Stimulated activated CD4-positive, alpha-beta T cell treated with anti-CD3 and anti-CD28 coated beads, Interleukin-1b, Interleukin-23, amount 100 ng/mL, for 1 hour (primary cell): Measurements from ENCODE around the gene SYNE1.
"Not testable (repeated sequence)": the region's sequence is repeated elsewhere in the genome, so short reads cannot be mapped to it uniquely, and the experiment has no call there.

ENCODE experiments used
- DNase-seq, 2 donors: peaks; one replicate each; pipeline ENCODE4 v3.0.0-alpha.2; 2020; ENCODE audit warnings: low read depth in 2 of 2

Gene SYNE1

DNA sequence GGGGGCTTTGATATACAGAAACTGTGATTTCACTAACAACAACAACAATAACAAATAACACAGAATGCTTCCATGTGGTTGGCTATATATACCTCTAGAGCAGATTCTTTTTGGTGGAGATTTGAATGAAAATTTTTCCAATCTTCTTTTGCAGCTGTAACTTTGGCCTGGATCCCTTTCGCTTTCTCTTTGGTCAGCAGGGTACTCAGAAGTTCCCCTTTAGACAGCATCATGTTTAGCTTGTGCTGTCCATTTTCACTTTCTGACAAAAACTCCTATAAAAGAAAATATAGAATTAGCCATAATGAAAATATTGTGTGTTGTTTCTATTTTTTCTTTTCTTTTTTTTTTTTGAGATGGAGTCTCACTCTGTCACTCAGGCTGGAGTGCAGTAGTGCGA, 264.2 kb downstream of the SYNE1 start:
- no peak for DNase-seq

DNA sequence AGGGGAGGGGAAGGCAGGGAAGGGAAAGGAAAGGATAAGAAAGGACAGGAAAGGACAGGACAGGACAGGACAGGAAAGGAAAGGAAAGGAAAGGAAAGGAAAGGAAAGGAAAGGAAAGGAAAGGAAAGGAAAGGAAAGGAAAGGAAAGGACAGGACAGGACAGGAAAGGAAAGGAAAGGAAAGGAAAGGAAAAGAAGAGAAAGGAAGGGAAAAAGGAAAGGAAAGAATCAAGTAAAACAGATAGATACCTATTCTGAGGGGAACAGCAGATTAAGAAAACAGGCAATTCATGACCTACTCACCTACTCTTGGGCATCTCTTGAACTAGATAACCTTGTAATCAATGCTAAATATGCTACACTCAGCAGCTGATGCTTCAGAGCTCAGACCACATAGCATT, 265.4 kb downstream of the SYNE1 start:
- no peak for DNase-seq

DNA sequence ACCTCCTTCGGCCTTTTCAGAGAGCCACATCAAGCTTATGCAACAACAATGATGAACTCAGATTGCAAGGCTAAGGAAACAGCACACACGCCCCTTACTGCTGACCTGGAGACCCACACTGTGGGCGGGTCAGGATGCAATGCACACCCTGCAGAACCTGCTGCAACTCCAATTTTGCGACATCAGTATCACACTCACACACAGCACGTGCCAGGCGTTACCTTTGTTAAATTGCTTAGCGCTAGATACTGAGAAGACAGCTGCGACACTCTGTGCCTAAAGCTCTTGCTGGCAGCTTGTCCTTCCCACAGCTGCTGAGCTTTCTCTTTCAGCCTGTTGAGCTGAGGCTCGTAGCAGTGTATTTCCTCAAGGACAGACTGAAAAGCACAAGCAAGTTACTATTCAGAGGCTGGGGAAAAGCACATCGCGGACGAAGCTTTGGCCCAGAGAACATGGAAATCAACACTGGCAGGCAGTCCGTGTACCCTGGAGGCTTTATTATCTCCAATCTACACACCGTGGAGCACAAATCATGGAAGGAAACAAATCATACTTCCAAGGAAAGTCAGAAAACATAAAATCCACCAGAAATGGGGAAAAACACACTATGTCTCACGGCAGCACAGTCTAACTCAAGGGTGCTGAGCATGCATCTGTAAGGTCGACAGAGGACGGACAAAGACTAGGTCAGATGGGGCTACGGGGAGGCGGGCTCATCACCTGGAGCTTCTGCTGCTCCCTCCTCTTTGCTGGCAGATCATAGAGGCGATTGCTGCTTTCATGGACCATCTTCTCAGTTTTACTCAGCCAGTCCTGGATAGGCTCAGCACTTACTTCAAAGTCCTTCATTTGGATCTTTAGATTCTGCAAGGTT, 268.2 kb downstream of the SYNE1 start:
- no peak for DNase-seq

DNA sequence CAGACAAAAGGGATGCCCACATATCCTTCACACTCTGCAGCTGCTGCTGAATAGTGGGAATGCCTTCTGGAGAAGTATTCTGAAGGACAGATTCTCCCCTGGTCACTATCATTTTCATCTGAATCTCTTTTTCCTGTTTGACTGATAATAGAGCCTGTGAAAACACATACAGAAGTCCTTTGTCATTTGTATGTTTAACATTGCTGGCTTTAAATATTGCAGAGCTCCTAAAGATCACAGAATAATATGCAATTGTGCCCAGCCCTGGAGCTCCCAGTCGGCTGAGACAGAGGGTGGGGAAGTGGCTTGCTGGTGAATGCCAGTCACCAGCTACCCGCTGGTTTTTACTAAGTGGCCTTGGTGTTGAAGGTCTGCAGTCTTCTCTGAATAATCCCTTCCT, 272.3 kb downstream of the SYNE1 start:
- no peak for DNase-seq

DNA sequence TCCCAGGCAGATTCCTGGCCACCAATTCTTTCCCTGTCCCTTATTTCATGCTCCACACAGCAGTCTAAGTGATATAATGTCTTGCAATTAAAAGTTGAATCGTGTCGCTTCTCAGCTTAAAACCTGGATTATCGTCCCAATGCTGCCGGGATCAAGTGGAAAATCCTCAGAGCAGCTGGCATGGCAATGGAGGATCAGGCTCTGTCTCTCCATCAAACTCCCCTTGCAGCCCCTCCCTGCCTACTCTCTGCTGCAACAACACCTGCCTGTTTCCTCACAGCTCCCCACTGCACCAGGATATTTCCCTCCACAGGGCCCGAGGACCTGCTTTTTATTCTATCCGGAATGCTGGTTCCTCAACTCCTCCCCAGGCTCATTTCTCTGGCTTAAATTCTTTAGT, 277.1 kb downstream of the SYNE1 start:
- no peak for DNase-seq

DNA sequence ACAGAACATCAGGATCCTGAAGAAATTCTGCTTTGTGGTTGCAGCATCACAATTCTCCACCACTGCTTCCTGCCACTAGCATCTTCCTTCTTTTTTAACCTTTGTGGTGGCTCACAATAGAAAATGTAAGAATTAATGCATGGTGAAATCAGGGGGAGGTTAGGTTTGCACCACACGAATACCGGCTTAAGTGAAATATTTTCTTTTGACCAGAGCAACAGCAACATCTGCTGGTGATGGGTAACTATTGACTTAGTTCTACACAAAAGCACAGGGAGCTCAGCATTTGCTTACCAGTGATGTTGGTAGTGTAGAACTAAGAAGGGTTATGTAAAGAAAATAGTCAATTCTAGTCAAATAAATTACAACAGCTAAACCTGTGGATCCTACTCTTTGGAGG, 280.5 kb downstream of the SYNE1 start:
- DNase-seq = no peak

DNA sequence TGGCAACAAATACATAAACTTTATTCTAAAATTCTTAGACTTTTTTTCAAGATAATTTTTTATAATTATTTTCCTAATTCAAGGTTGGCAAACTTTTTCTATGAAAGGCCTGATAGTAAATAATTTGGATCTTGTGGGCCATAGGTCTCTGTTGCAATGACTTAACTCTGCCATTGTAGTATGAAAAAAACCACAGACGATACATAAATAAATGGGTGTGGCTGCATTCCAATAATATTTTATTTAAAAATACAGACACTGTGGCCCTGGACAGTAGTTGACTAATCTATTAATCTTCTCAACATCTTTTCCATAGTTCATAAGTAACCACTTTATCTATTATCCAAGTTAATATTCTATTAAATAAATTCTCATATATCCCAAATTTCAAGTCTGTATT, 281.1 kb downstream of the SYNE1 start:
- no peak for DNase-seq

DNA sequence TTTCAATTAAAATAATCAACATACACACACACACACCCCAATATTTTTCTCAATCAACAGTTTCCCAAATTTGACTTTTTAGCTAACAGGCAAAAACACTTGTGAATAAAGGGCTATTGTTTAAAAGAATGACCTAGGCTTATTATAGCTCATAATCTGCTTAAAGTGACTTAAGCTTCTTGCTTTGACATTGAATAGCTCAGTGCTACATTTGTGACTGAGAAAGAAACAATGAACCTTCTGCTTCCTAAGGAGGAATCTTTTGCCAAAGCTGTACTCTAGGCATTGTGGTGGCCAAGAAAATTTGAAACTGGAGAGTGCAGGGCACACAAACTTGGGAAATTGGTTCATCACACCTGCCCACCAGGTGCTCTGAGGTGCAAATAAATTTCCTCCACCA, 282.0 kb downstream of the SYNE1 start:
- DNase-seq = no peak

DNA sequence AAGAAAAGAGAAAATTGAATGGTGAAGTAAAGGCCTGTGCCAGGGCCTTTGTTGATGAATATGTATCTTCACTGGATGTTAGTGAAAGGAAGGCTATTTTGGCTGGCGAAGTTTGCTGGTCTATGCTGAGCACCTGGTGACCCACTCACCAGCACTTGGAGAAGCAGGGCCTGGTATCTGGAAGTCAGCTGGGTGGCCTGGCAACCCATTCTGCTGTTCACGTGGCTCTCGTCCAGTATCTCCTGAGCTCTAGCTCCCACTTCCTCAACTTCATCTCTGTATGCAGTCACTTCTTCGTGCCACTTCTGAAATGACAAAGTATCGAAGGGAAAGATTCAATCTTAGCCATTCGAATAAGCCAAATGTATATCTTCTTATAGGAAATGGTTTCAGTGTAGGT, 283.7 kb downstream of the SYNE1 start:
- DNase-seq = no peak

DNA sequence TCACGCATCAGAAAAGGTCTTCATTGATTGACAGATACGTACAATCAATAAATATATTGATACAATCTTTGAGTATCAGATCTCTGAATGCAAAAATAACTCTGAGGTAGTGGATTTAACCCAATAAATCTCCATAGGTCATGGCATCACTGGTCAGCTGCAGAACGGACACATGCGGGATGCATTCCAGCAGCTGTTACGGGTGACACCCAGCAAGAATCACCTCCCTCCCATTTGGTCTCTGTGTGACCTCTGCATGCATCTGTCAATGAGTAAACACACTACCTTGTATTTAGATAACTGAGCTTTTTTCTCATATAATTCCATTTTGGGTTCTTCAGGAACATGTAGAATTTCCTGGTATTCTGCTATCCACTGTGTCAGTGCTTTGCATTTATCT, 285.4 kb downstream of the SYNE1 start:
- no peak for DNase-seq

DNA sequence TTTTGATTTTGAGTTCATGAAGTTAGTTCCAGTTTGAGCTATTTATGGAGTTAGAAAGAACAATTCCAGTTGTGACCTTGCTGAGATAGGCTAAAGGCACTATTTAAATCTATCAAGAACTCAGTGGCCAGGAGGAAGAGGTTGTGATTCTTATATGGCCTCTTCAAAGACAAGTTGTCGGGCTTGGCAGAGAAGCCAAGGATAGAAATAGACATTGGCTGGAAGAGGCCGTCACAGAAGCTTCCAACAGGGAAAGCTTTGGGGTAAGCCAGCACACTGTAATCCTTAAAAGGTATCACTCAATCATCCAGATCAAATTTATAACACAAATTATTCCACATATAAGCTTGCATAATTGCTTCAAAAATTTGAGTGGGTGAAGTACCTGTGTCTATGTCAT, 286.1 kb downstream of the SYNE1 start:
- DNase-seq = no peak

DNA sequence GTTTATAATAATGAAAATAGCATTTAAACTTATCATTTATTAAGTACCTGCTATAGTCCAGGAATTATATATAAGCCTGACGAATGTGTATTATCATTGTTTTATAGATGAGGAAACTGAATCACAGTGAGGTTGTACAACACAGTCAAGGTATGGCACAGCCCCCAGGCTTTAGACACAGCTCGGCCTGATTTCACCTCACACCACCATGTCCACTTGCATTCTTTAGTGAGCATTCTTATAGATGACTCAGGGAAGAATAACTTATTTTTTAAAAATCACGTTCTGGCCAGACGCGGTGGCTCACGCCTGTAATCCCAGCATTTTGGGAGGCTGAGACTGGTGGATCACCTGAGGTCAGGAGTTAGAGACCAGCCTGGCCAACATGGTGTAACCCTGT, 289.0 kb downstream of the SYNE1 start:
- no peak for DNase-seq

DNA sequence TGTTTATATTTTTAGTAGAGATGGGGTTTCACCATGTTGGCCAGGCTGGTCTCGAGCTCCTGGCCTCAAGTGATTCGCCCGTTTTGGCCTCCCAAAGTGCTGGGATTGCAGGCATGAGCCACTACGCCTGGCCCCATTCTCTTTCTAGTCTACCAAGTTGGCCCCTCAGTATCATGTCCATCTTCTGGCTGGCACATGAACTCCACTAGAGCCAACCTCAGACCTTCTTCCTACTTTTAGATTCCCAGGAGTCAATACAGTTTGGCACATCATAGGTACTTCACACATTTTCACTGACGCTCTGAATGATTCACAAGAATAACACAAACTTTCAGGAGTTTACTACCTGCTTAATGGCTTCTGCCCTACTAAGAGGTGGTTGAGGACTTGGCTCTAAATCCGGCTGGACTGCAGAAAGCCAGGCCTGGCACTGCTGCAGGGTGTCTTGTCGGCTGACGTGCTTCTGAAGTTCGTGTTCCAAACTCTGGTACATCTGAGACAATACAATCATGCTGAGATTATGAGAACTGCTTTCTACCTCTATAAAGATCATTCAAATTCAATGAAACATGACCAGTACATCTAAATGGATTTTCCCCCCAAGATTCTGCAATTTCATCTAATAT, 293.3 kb downstream of the SYNE1 start:
- no peak for DNase-seq

DNA sequence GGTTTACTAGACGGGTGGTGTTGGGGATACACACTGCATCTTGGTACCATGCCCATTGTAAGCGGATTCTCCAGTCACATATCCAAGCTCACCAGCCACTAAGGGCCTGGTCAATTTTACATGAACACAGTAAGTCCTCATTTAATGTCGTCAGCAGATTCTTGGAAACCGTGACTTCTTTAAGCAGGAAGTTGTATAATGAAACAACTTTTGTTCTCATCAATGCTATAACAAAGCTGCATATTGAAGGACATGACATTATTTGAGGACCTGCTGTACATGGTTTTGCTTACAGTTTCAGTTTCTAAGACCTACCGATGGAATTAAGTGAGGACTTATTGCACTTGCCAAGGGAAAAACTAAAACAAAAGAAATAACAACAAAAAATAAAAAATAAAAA, 295.6 kb downstream of the SYNE1 start:
- no peak for DNase-seq

DNA sequence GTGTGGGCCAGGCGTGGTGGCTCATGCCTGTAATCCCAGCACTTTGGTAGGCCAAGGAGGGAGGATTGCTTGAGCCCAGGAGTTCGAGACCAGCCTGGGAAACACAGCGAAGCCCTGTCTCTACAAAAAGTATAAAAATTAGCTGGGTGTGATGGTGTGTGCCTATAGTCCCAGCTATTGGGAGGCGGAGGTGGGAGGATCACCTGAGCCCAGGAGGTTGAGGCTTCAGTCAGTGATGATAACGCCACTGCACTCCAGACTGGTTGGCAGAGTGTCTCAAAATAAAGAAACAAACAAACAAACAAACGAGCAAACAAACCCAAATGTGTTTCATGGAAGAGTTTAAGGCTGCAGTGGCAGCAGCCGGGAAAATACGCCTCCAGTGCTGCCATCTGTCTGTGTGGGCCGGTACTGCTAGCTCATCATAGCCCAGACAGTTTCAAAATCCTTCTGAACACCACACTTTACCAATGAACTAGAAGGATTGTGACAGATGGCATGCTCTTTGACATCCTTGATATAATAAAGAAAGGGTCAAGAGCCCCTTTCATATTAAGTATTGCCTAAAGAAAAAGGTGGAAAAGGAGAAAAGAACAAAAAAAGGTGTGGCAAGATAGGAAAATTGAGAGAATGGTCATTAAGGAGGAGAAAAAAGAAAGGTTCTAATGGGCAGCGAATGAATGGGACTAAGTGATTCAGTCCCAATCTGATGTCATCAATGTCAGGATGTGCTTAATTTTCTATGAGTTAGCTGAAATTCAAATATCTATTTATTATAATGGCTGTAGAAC, 298.6 kb downstream of the SYNE1 start:
- peak; percentile 13 to 36 for DNase-seq

DNA sequence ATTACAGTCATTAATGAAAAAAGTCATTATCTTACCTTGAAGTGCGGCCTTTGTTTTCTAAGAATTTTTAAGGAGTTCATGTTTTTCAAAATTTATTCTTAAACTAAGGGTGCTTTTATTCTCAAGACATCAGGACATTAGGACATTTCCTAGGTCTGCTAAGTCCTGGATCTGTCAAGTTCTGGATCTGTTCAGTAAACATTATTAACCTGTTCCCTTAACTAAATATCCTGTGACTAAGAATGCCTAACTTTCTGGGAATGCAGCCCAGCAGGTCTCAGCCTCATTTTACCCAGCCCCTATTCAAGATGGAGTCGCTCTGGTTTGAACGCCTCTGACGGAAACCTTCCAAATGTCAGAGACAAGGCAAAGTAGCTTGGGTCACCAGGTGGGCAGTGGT, 302.6 kb downstream of the SYNE1 start:
- no peak for DNase-seq

DNA sequence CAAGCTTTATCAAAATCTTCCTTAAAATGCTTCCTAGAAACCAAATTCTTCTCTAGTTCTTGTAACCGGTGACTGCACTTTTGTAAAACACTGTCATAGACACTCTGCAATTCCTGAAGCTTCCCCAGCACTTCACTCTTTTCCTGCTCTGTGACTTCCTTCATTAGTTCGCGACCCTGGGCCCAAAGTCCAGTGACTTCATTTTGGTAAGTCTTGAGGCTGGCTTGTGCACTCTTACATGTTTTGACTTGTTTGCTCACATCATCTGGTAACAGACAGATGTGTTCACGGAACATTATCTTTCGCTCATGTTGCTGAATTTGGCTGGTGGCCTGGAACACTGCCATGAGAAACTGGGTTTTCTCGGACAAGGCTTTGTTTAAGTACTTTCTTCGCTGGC, 306.2 kb downstream of the SYNE1 start:
- no peak for DNase-seq

DNA sequence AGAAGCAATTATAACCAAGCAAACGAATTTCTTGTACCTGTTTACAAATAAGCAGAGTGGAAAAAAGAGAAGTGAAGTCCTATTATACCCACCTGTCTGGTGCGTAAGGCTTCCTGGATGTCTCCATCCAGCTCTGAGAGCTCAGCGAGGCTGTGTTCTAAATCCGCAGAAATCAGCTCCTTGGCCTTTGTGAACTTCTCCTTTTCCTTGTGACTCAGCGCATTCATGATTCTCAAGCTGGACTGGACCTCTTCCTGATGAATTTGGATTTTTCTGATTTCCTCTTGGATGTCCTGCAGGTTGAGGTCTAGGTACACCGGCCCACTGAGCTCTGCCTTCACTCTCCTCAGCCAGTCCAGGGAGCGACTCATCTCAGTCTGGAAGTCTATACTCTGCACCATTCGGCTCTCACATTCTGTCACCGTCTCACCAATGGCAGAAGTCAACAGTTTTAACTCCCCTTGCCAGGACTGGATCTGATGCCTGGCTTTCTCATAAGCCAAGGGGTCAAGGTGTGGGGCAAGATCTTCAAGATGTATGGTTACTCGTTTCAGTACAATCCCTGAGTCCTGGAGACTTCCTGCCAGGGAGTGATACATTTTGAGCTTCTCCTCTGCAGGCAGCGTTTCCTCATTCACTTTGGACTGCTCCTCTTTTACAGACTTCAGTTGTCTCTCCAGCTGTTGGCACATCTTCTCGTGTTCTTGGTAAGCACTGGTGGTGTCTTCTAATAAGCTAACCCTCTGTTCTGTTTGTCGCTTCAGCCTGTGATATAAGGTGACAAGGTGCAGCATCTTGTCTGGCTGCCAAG, 307.3 kb downstream of the SYNE1 start:
- DNase-seq = no peak

DNA sequence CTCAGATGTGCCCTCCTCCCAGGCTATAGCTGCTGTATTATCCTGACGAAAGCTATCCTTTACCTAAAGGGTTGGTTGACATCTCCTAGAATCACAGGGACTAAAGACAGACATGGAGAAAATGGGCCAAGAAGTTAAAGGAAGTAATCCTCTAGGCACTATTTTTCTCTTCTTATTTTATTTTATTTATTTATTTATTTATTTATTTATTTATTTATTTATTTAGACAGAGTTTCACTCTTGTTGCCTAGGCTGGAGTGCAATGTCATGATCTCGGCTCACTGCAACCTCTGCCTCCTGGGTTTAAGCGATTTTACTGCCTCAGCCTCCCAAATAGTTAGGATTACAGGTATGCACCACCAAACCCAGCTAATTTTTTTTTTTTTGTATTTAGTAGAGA, 309.0 kb downstream of the SYNE1 start:
- DNase-seq = not testable (repeated sequence)

DNA sequence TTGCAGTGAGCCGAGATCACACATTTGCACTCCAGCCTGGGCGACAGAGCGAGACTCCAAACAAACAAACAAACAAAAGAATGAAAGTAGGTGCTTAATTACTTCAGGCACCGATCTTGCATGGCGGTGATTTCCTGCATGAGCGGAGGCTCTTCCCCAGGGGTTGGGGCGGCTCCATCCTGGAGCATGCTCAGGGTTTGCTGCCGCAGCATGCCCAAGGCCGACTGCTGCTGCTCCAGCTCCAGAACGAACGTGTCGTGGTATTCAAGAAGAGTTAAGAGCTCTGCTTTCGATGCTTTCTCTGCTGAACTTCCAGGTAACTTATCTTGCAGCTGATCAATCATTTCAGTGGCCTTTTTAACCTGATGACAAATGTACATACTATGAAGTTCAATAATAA, 313.8 kb downstream of the SYNE1 start:
- DNase-seq = no peak

DNA sequence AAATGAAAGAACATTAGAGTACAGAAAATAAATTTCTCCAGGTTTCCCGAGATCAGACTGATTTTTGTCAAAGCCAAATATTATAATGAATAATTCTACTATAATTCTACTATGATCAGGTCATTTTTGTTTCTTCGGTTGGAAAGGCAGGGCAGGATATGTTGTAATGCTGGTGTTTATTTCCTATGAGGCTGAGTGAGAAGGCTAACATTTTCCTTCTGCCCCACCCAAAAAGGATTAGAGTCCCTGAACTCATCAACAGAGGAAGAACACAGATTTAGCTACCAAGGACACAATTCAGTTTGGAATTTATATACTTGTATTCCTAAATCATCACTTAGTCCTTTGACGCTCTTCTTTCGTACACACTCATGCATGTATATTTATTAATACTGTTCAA, 318.9 kb downstream of the SYNE1 start:
- no peak for DNase-seq

DNA sequence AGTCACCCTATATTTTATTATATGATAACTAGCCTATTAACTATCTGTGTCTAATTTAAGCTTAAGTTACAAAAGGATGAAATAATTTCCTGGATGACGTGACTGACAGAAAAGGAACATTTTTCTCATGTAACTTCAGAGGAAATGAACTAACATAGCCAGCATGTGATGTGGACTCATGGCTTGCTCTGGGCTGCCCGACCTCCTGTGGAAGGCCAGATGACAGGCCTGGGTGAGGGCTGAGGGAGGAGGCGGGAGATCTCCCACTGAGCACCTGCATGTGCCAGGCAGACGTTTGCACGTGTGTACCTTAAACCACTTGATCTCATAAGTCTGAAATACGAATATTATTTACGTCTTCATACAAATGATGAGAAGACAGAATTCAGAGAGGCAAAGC, 321.1 kb downstream of the SYNE1 start:
- DNase-seq = no peak
